HG02623 (cell line): ENCODE results near the gene UCK2.

Source experiments
- ATAC-seq: cut with Tn5 transposase; IDR thresholded peaks from one replicate; pipeline ENCODE4 v1.9.1; 2021; ENCODE audit warnings: moderate library complexity; ENCODE audit not compliant: unreplicated experiment

UCK2 gene

DNA sequence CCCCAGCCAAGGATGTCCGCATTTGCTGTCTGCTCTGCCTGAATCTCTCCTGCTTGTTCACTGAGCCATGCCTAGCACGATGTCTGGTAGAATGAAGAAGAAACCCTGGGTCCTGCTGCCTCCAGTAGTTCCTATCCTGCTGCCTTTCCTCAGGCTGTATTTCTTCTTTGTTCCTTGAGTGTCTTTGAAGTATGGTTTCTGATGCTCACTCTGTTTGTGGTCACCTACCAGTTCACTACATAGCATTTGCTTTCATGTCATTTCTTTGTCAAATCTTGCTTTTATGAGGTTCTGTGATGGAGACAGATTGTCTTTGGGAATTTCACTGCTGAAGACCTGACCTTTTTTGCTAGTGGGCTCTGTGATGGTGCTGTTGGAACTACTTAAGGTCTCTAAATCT lies 5.9 kb downstream of the UCK2 start:
- ATAC-seq: no peak

- ATAC-seq: no peak
These were observed 6.8 kb downstream of the UCK2 start for GRCh38 chr1:165834229-165834628.

- ATAC-seq: no peak
These were observed 7.5 kb downstream of the UCK2 start for GRCh38 chr1:165834881-165835280.

- no peak for ATAC-seq
These were observed 9.5 kb downstream of the UCK2 start for GRCh38 chr1:165836664-165837482.

- ATAC-seq: no peak
These were observed 10.5 kb downstream of the UCK2 start for GRCh38 chr1:165837838-165838364.

GRCh38 chr1:165840423-165840822 lies 13.0 kb downstream of the UCK2 start:
- ATAC-seq: no peak

DNA sequence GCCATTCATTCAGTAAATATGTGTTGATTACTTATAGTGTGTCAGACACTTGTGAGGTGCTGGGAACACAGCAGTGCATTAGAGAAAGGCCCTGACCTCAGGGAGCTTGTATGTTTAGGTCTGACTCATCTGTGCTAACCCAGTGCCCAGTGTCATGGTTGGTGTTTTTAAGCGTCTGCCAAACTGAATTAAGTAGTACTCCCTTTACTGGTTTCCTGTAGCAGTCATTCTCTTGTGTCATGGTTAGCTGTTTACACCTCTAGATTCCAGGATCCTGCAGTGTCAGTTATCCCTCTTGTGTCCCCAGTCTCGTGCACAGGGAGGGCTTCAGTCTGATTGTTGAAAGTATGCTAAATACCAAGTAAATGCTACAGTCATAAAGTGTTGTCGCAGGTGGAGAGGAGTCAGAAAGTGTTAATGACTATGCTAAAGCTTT lies 14.2 kb downstream of the UCK2 start:
- ATAC-seq: no peak

- ATAC-seq: no peak
These were observed 14.7 kb downstream of the UCK2 start for GRCh38 chr1:165842023-165842670.

GRCh38 chr1:165842671-165843129 lies 15.3 kb downstream of the UCK2 start:
- ATAC-seq: no peak

DNA sequence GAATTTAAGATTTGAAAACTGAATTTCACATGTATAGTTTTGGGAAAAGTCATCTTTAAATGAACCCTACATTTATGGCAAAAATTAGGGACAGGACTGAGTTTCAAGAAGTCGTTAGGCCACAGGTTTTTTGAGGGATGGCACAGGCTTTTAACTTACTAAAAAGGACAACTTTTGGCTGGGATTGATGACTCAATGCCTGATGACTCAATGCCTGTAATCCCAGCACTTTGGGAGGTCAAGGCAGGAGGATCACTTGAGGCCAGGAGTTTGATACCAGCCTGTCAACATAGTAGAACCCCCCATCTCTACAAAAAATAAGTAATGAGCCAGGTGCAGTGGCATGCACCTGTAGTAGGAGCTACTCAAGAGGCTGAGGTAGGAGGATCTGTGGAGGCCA lies 15.9 kb downstream of the UCK2 start:
- no peak for ATAC-seq

DNA sequence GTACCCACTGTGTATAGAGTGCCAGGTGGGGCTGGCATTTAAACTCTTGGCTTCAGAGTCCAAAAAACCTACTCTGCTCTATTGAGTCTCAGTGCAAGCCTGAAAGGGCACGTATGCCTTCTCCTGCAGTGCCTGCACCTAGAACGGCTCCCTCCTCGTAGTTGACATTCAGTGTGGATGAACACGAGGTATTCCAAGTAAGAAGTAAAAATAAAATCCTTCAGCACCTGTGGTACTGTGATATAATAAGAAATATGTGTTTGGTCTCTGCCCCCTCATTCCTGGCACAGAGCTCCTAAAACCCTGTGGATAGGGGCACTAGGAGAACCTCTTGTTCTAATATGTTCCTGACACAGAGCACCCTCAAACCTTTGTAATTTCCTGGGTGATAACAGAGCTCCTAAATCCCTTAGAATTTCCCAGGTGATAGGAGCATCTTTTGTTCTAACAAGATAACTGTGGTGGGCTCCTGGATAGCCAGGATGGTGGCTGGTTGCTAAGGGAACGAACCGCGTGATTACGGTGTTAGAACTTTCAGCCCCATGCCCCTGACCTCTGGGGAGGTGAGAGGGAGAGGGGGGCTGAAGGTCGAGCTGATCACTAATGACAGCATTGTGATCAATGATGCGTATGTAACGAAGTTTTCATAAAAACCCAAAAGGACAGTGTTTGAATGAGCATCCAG lies 16.8 kb downstream of the UCK2 start:
- no peak for ATAC-seq

GRCh38 chr1:165844933-165845332 lies 17.5 kb downstream of the UCK2 start:
- ATAC-seq: no peak

GRCh38 chr1:165845569-165845968 lies 18.2 kb downstream of the UCK2 start:
- ATAC-seq: no peak

- peak; percentile 45 for ATAC-seq
These were observed 18.8 kb downstream of the UCK2 start for GRCh38 chr1:165845992-165846748.

GRCh38 chr1:165847486-165847885 lies 20.1 kb downstream of the UCK2 start:
- no peak for ATAC-seq

GRCh38 chr1:165849353-165850133 lies 22.1 kb downstream of the UCK2 start:
- ATAC-seq: no peak

GRCh38 chr1:165851034-165851658 lies 23.7 kb downstream of the UCK2 start:
- ATAC-seq: peak; percentile 54

DNA sequence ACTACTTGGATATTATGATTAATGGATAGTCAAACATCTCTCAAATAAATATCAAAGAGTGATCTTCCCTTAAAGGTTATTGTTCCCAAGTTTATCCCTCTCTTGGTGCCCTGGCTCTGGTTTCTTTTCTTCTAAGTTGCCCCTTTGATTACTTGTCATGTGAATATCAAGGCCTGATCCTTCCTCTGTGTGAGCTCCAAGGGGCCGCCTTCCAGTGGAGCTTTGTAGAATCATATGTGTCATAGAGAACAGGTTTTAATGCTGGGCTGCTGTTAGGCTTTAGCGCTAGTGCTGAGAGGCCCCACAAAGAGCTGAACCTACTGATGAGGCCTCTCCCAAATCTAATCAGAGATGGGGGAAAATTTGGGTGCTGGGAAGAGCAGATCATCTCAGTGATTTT lies 25.5 kb downstream of the UCK2 start:
- no peak for ATAC-seq

- ATAC-seq: no peak
These were observed 26.2 kb downstream of the UCK2 start for GRCh38 chr1:165853528-165854075.
